Natural killer cell treated with Interleukin-12 subunit alpha and Interleukin-12 subunit beta and Interleukin-15 and Interleukin-18, amount 100 ng/mL, for 72 hours (primary cell): ENCODE results near the gene AIMP1. TPM values are rescaled to one million over a fixed set of nuclear protein-coding genes. Genes with fewer than 3 reads are reported as not detected.
A peak's percentile ranks its signal among the peaks of the same experiment; 100 is the strongest.
"Not testable (repeated sequence)": the region's sequence is repeated elsewhere in the genome, so short reads cannot be mapped to it uniquely, and the experiment has no call there.

ENCODE experiments used
- ATAC-seq, 2 donors: fragments of 150-1000 bp; cut with Tn5 transposase in 1 of 2; sonication (Bioruptor Pico), chemical (Tn5 transposase) in 1 of 2; 2 replicates each; pipeline ENCODE4 v1.10.0; 2021
- DNase-seq: peaks from one replicate; pipeline ENCODE4 v3.0.0; 2022; ENCODE audit warnings: low spot score
- H3K27ac Mint-ChIP-seq, 2 donors: 1 replicate in 1 of 2; 2 replicates in 1 of 2; pipeline ENCODE4 v1.8.0; 2022; ENCODE audit warnings: mixed read lengths in 2 of 2, mild to moderate bottlenecking in 1 of 2, moderate library complexity in 1 of 2
- H3K27me3 Mint-ChIP-seq, 2 donors: 1 replicate in 1 of 2; 2 replicates in 1 of 2; pipeline ENCODE4 v1.8.0; 2022; ENCODE audit warnings: mixed read lengths in 2 of 2
- H3K36me3 Mint-ChIP-seq: one replicate; pipeline ENCODE4 v1.8.0; 2022; ENCODE audit warnings: mixed read lengths
- H3K4me1 Mint-ChIP-seq, 2 donors: 1 replicate in 1 of 2; 2 replicates in 1 of 2; pipeline ENCODE4 v1.8.0; 2022; ENCODE audit warnings: low read depth in 2 of 2, mixed read lengths in 2 of 2, mild to moderate bottlenecking in 1 of 2
- H3K4me3 Mint-ChIP-seq: one replicate; pipeline ENCODE4 v1.8.0; 2022; ENCODE audit warnings: mixed read lengths
- H3K9me3 Mint-ChIP-seq: 2 replicates; pipeline ENCODE4 v1.8.0; 2022; ENCODE audit warnings: mixed read lengths
- total RNA-seq, 2 donors: library from RNA; stranded (reverse); gene quantifications; one replicate each; pipeline ENCODE4 v1.2.3, GENCODE V29; 2022

AIMP1 gene
- total RNA-seq, 2 donors from 2014 or later = 51.0 to 54.4 TPM

DNA sequence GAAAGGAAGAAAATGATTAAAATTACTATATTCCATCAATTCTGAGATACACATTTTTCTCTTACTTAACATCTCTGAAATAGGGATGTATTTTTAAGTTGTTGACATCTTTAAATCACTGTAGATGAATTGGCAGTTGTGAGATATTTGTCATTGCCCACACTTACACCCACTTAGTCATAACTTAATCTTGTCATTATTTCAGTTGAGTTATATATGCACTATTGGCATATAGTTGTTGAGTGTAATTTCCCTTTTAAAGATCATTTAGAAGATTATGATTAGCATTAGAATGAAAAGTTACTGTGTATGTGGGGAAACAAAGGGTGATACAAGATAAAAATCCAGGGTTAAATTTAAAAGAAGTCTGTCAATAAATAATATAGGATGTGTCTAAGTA, 2.2 kb downstream of the AIMP1 start:
- H3K4me1 Mint-ChIP-seq = peaks cover 18 to 21% of the 10 kb centered on the region in 2 donors
- no peak for DNase-seq
- ATAC-seq = no peak
- H3K27me3 Mint-ChIP-seq = no peaks in the 10 kb centered on the region
- peak overlapping the region in 1 of 2 donors; percentile 45 for H3K27ac Mint-ChIP-seq
- H3K36me3 Mint-ChIP-seq = peaks cover 8% of the 10 kb centered on the region
- no peaks in the 10 kb centered on the region for H3K9me3 Mint-ChIP-seq
- H3K4me3 Mint-ChIP-seq = peak overlapping the region; percentile 54

- no peaks in the 10 kb centered on the region for H3K9me3 Mint-ChIP-seq
- peaks cover 12 to 15% of the 10 kb centered on the region in 2 donors for H3K4me1 Mint-ChIP-seq
- no peak for ATAC-seq
- no peaks in the 10 kb centered on the region for H3K27me3 Mint-ChIP-seq
- no peak for DNase-seq
- H3K4me3 Mint-ChIP-seq = no peak overlapping the region
- H3K27ac Mint-ChIP-seq = no peak overlapping the region
- H3K36me3 Mint-ChIP-seq = peaks cover 8% of the 10 kb centered on the region
These were observed 3.9 kb downstream of the AIMP1 start for GRCh38 chr4:106320235-106320634.

DNA sequence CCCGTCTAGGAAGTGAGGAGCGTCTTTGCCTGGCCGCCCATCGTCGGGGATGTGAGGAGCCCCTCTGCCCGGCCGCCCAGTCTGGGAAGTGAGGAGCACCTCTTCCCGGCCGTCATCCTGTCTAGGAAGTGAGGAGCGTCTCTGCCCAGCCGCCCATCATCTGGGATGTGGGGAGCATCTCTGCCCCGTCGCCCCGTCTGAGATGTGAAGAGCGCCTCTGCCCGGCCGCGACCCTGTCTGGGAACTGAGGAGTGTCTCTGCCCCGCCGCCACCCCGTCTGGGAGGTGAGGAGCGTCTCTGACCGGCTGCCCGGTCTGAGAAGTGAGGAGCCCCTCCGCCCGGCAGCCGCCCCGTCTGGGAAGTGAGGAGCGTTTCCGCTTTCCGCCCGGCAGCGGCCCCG, 4.8 kb downstream of the AIMP1 start:
- H3K36me3 Mint-ChIP-seq, DNase-seq, H3K9me3 Mint-ChIP-seq, H3K4me3 Mint-ChIP-seq, H3K27me3 Mint-ChIP-seq, ATAC-seq, H3K27ac Mint-ChIP-seq: not testable (repeated sequence)
- peaks cover 7 to 12% of the 10 kb centered on the region in 2 donors for H3K4me1 Mint-ChIP-seq

DNA sequence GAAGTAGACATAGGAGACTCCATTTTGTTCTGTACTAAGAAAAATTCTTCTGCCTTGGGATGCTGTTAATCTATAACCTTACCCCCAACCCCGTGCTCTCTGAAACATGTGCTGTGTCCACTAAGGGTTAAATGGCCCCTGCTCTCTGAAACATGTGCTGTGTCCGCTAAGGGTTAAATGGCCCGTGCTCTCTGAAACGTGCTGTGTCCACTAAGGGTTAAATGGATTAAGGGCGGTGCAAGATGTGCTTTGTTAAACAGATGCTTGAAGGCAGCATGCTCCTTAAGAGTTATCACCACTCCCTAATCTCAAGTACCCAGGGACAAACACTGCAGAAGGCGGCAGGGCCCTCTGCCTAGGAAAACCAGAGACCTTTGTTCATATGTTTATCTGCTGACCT, 5.5 kb downstream of the AIMP1 start:
- H3K27ac Mint-ChIP-seq, H3K9me3 Mint-ChIP-seq, DNase-seq, H3K36me3 Mint-ChIP-seq, H3K27me3 Mint-ChIP-seq, ATAC-seq: not testable (repeated sequence)
- Mint-ChIP-seq H3K4me3 (peak overlapping the region; percentile 27), H3K4me1 (peaks cover 7 to 12% of the 10 kb centered on the region in 2 donors)

GRCh38 chr4:106323119-106323518, 6.8 kb downstream of the AIMP1 start:
- no peaks in the 10 kb centered on the region for H3K27me3 Mint-ChIP-seq
- no peak overlapping the region for H3K27ac Mint-ChIP-seq
- DNase-seq (no peak), ATAC-seq (no peak)
- no peak overlapping the region for H3K4me3 Mint-ChIP-seq
- H3K36me3 Mint-ChIP-seq = peaks cover 13% of the 10 kb centered on the region
- H3K9me3 Mint-ChIP-seq = no peaks in the 10 kb centered on the region
- peaks cover 7 to 9% of the 10 kb centered on the region in 2 donors for H3K4me1 Mint-ChIP-seq

DNA sequence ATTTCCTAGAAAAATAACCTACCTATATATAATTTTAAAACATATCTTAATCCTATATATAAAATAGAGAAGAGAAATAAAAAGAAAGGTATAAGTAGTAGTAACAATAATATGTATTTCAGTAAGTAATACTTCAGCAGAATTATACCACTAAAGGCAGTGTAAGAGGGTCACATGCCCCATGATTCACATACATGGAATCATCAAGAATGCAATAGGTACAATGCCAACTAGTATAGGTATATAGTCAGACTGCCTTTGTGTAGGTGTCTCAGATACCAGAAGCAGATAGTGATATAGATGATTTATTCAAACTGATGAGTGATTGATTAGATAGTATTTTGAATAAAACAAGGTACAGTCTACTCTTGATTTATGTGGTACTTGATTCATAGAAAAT, 9.4 kb downstream of the AIMP1 start:
- Mint-ChIP-seq H3K4me1 (peaks cover 0 to 7% of the 10 kb centered on the region in 2 donors), H3K27me3 (no peaks in the 10 kb centered on the region), H3K9me3 (no peaks in the 10 kb centered on the region), H3K4me3 (no peak overlapping the region), H3K27ac (no peak overlapping the region), H3K36me3 (peaks cover 14% of the 10 kb centered on the region)
- DNase-seq = no peak
- ATAC-seq = no peak

DNA sequence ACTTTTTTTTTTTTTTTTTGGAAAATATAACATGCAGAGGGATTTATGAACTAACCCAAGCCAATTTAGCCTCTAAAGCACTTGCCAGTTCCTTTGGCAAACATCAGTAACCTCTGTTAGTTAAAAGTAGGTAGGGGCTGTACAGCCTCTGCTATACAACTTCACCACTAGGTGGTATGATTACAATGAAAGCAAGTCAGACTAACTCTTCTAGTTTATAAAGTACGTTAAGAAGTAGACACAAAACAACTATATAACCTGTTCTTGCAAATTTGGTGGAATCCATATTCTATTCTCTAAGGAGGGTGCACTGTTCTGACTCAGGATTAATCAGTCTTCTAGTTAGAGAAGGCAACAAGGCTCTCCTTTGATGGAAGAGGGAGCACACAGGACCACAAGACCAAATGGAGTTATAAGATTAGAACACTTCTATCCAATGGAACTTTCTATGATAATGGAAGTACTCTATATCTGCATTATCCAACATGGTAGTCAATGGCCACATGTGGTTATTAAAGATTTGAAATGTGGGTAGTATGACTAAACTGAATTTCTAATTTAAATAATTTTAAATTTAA, 12.8 kb downstream of the AIMP1 start:
- no peak overlapping the region for H3K4me3 Mint-ChIP-seq
- no peaks in the 10 kb centered on the region for H3K4me1 Mint-ChIP-seq
- peaks cover 21% of the 10 kb centered on the region for H3K36me3 Mint-ChIP-seq
- no peak for DNase-seq
- H3K27me3 Mint-ChIP-seq = no peaks in the 10 kb centered on the region
- no peak for ATAC-seq
- H3K9me3 Mint-ChIP-seq = no peaks in the 10 kb centered on the region
- no peak overlapping the region for H3K27ac Mint-ChIP-seq

- H3K27me3 Mint-ChIP-seq = no peaks in the 10 kb centered on the region
- H3K4me3 Mint-ChIP-seq = no peak overlapping the region
These were observed 16.8 kb downstream of the AIMP1 start for GRCh38 chr4:106333186-106333585.

DNA sequence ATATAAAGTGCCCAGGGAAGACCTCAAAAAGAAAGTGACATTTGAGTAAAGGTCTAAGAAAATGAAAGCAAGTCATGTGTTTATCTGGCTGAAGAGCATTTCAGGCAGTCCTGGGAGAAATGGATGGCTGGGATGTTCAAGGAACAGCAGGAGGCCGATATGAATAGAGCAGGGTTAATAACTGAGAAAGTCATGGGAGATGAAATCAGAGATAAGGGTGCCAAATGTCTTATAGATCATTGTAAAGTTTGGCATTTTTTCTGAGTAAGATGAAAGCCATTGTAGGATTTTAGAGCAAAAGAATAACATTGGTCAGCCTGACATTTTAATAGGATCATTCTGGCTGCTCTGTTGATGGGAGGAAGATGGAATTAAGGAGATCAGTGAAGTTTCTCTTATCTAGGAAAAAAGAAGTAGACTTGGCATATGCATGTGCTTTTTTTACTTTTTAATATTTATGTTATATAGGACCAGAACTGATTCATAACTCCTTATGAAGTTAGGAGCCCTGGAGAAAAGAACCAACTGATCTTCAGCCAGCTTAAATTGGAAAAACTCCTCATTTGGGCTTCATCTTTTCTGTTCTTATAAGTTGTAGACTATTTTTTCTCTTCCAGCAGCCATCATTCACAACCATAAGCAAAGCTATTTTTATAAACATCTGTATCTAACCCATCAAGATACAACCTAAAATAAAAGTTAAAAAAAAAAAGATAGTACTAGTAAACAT, 18.6 kb downstream of the AIMP1 start:
- Mint-ChIP-seq H3K27ac (no peak overlapping the region), H3K36me3 (peaks cover 42% of the 10 kb centered on the region), H3K27me3 (no peaks in the 10 kb centered on the region), H3K9me3 (peaks cover 7% of the 10 kb centered on the region), H3K4me1 (peaks cover 10 to 14% of the 10 kb centered on the region in 2 donors), H3K4me3 (no peak overlapping the region)
- DNase-seq (no peak), ATAC-seq (no peak)

More at GRCh38 chr4:106333186-106333585, 16.8 kb downstream of the AIMP1 start:
- no peak overlapping the region for H3K27ac Mint-ChIP-seq
- peaks cover 4 to 5% of the 10 kb centered on the region in 2 donors for H3K4me1 Mint-ChIP-seq
- H3K9me3 Mint-ChIP-seq = peaks cover 7% of the 10 kb centered on the region
- no peak for ATAC-seq
- H3K36me3 Mint-ChIP-seq = peaks cover 41% of the 10 kb centered on the region
- DNase-seq = no peak

- no peak overlapping the region for H3K4me3 Mint-ChIP-seq
These were observed 20.3 kb downstream of the AIMP1 start for GRCh38 chr4:106336618-106337017.

GRCh38 chr4:106337916-106338315, 21.6 kb downstream of the AIMP1 start:
- no peak overlapping the region for H3K27ac Mint-ChIP-seq
- no peak for ATAC-seq
- H3K4me1 Mint-ChIP-seq = peaks cover 32 to 41% of the 10 kb centered on the region in 2 donors

More at GRCh38 chr4:106336618-106337017, 20.3 kb downstream of the AIMP1 start:
- Mint-ChIP-seq H3K27me3 (no peaks in the 10 kb centered on the region), H3K27ac (no peak overlapping the region), H3K9me3 (peaks cover 7% of the 10 kb centered on the region), H3K36me3 (peaks cover 46% of the 10 kb centered on the region), H3K4me1 (peaks cover 25 to 30% of the 10 kb centered on the region in 2 donors)
- DNase-seq = no peak
- ATAC-seq = no peak

GRCh38 chr4:106338671-106339070, 22.3 kb downstream of the AIMP1 start:
- peaks cover 32 to 41% of the 10 kb centered on the region in 2 donors for H3K4me1 Mint-ChIP-seq
- H3K4me3 Mint-ChIP-seq = no peak overlapping the region
- no peak overlapping the region for H3K27ac Mint-ChIP-seq
- H3K9me3 Mint-ChIP-seq = peaks cover 7% of the 10 kb centered on the region
- H3K27me3 Mint-ChIP-seq = no peaks in the 10 kb centered on the region
- peaks cover 41% of the 10 kb centered on the region for H3K36me3 Mint-ChIP-seq
- DNase-seq = no peak
- no peak for ATAC-seq

More at GRCh38 chr4:106337916-106338315, 21.6 kb downstream of the AIMP1 start:
- Mint-ChIP-seq H3K27me3 (no peaks in the 10 kb centered on the region), H3K36me3 (peaks cover 41% of the 10 kb centered on the region), H3K4me3 (no peak overlapping the region), H3K9me3 (peaks cover 7% of the 10 kb centered on the region)
- DNase-seq = no peak

GRCh38 chr4:106339431-106339830, 23.1 kb downstream of the AIMP1 start:
- Mint-ChIP-seq H3K36me3 (peaks cover 45% of the 10 kb centered on the region), H3K4me1 (peaks cover 39 to 45% of the 10 kb centered on the region in 2 donors), H3K27me3 (no peaks in the 10 kb centered on the region), H3K4me3 (no peak overlapping the region), H3K9me3 (peaks cover 7% of the 10 kb centered on the region), H3K27ac (peak overlapping the region in 1 of 2 donors; percentile 61)
- ATAC-seq = no peak
- DNase-seq = no peak

- H3K4me3 Mint-ChIP-seq = no peak overlapping the region
- no peak overlapping the region for H3K27ac Mint-ChIP-seq
- H3K27me3 Mint-ChIP-seq = no peaks in the 10 kb centered on the region
- ATAC-seq (no peak), DNase-seq (no peak)
- peaks cover 7% of the 10 kb centered on the region for H3K9me3 Mint-ChIP-seq
- peaks cover 43% of the 10 kb centered on the region for H3K36me3 Mint-ChIP-seq
- peaks cover 38 to 53% of the 10 kb centered on the region in 2 donors for H3K4me1 Mint-ChIP-seq
These were observed 24.4 kb downstream of the AIMP1 start for GRCh38 chr4:106340774-106341173.
